DOHH2 (cell line): Measurements from ENCODE around the gene CDCA5.

ENCODE experiments used
- H3F3A ChIP-seq: fragments of 200-600 bp; sonication (generic), shearing (Covaris generic); 2 replicates; pipeline ENCODE4 v1.6.0; 2016; ENCODE audit warnings: antibody characterized with exemption, mild to moderate bottlenecking; ENCODE audit not compliant: control insufficient read depth, insufficient read depth
- H3K27ac ChIP-seq: fragments of 200-600 bp; sonication (generic); 2 replicates; pipeline ENCODE4 v1.5.1; 2014; ENCODE audit warnings: low read depth, mild to moderate bottlenecking, low read length, moderate library complexity
- H3K27me3 ChIP-seq: fragments of 200-600 bp; sonication (generic); 2 replicates; pipeline ENCODE4 v1.6.1; 2014; ENCODE audit warnings: mild to moderate bottlenecking, low read length, mixed read lengths; ENCODE audit not compliant: control insufficient read depth
- H3K36me3 ChIP-seq: fragments of 200-600 bp; sonication (generic); 2 replicates; pipeline ENCODE4 v1.6.1; 2014; ENCODE audit warnings: mild to moderate bottlenecking, low read length, moderate library complexity, mixed read lengths; ENCODE audit not compliant: control insufficient read depth
- H3K4me1 ChIP-seq: fragments of 200-600 bp; sonication (generic); 2 replicates; pipeline ENCODE4 v1.6.1; 2014; ENCODE audit warnings: mild to moderate bottlenecking, low read length, mixed read lengths; ENCODE audit not compliant: control insufficient read depth
- H3K4me2 ChIP-seq: fragments of 200-600 bp; sonication (generic); 2 replicates; pipeline ENCODE4 v1.6.0; 2014; ENCODE audit warnings: mild to moderate bottlenecking, low read length, moderate library complexity
- H3K4me3 ChIP-seq: fragments of 200-600 bp; sonication (generic); 2 replicates; pipeline ENCODE4 v1.5.1; 2014; ENCODE audit warnings: mild to moderate bottlenecking, low read length, mixed read lengths
- H3K79me2 ChIP-seq: fragments of 200-600 bp; sonication (generic); 2 replicates; pipeline ENCODE4 v1.6.1; 2014; ENCODE audit warnings: mild to moderate bottlenecking, low read length, mixed read lengths; ENCODE audit not compliant: control insufficient read depth
- H3K9me2 ChIP-seq: fragments of 200-600 bp; sonication (generic); replicated peaks from 2 replicates; pipeline ENCODE4 v1.6.1; 2014; ENCODE audit warnings: mild to moderate bottlenecking, low read length, mixed read lengths; ENCODE audit not compliant: control insufficient read depth
- H3K9me3 ChIP-seq: fragments of 200-600 bp; sonication (generic); 2 replicates; pipeline ENCODE4 v1.6.1; 2014; ENCODE audit warnings: antibody characterized with exemption, low read length, mixed read lengths; ENCODE audit not compliant: control insufficient read depth, insufficient read depth
- H4K20me1 ChIP-seq: fragments of 200-600 bp; sonication (generic); 2 replicates; pipeline ENCODE4 v1.6.0; 2014; ENCODE audit warnings: low read depth, mild to moderate bottlenecking, antibody characterized with exemption, low read length, moderate library complexity; ENCODE audit not compliant: control insufficient read depth, insufficient read depth
- CTCF ChIP-seq: fragments of 200-600 bp; sonication (generic); IDR thresholded peaks from one replicate; pipeline ENCODE4 v1.5.1; 2014; ENCODE audit warnings: antibody characterized with exemption, mild to moderate bottlenecking, low read depth, low read length; ENCODE audit not compliant: poor library complexity, severe bottlenecking
- EZH2phosphoT487 ChIP-seq: fragments of 200-600 bp; sonication (generic); IDR thresholded peaks from 2 replicates; pipeline ENCODE4 v1.6.1; 2017; ENCODE audit warnings: borderline replicate concordance, mild to moderate bottlenecking, antibody characterized with exemption, low read length, moderate library complexity, mixed read lengths

The CDCA5 gene

GRCh38 chr11:65040520-65040846 lies 43.4 kb downstream of the CDCA5 start:
- H3K4me3 ChIP-seq = peak overlapping the region; percentile 81
- H3K27me3 ChIP-seq = no peaks in the 10 kb centered on the region
- no peaks in the 10 kb centered on the region for H4K20me1 ChIP-seq
- H3K9me2 ChIP-seq = no peaks in the 10 kb centered on the region
- peak overlapping the region; percentile 61 for H3K4me2 ChIP-seq
- H3F3A ChIP-seq = peaks cover 2% of the 10 kb centered on the region; the same call in 1 of the 2 replicates
- H3K27ac ChIP-seq = peak overlapping the region; percentile 79
- H3K9me3 ChIP-seq = no peaks in the 10 kb centered on the region
- H3K79me2 ChIP-seq = peaks cover 34% of the 10 kb centered on the region
- no peak for TF ChIP-seq CTCF
- no peak for TF ChIP-seq EZH2phosphoT487
- H3K4me1 ChIP-seq = peaks cover 35% of the 10 kb centered on the region
- peaks cover 36% of the 10 kb centered on the region for H3K36me3 ChIP-seq

GRCh38 chr11:65036931-65037330 lies 46.9 kb downstream of the CDCA5 start:
- Histone ChIP-seq H3F3A (peaks cover 2% of the 10 kb centered on the region; the same call in 1 of the 2 replicates), H3K27me3 (no peaks in the 10 kb centered on the region), H3K27ac (no peak overlapping the region), H3K36me3 (peaks cover 20% of the 10 kb centered on the region; the same call in 1 of the 2 replicates), H3K4me1 (peaks cover 24% of the 10 kb centered on the region), H3K4me2 (no peak overlapping the region), H3K79me2 (peaks cover 7% of the 10 kb centered on the region), H3K9me2 (no peaks in the 10 kb centered on the region), H4K20me1 (no peaks in the 10 kb centered on the region), H3K9me3 (no peaks in the 10 kb centered on the region), H3K4me3 (no peak overlapping the region)
- TF ChIP-seq EZH2phosphoT487 (no peak), CTCF (no peak)

GRCh38 chr11:65035579-65035978 lies 48.3 kb downstream of the CDCA5 start:
- peaks cover 21% of the 10 kb centered on the region for H3K4me1 ChIP-seq
- H3K36me3 ChIP-seq = peaks cover 21% of the 10 kb centered on the region; the same call in 1 of the 2 replicates
- peaks cover 2% of the 10 kb centered on the region; the same call in 1 of the 2 replicates for H3F3A ChIP-seq
- no peaks in the 10 kb centered on the region for H3K9me3 ChIP-seq
- no peak overlapping the region for H3K4me3 ChIP-seq
- H3K27me3 ChIP-seq = no peaks in the 10 kb centered on the region
- H4K20me1 ChIP-seq = no peaks in the 10 kb centered on the region
- no peak for TF ChIP-seq CTCF
- no peak for TF ChIP-seq EZH2phosphoT487
- H3K4me2 ChIP-seq = no peak overlapping the region
- no peaks in the 10 kb centered on the region for H3K79me2 ChIP-seq
- no peak overlapping the region for H3K27ac ChIP-seq
- no peaks in the 10 kb centered on the region for H3K9me2 ChIP-seq

GRCh38 chr11:65034423-65034822 lies 49.4 kb downstream of the CDCA5 start:
- no peak for TF ChIP-seq EZH2phosphoT487
- TF ChIP-seq CTCF = no peak
- H3K9me3 ChIP-seq = no peaks in the 10 kb centered on the region
- H3K4me3 ChIP-seq = no peak overlapping the region
- H4K20me1 ChIP-seq = no peaks in the 10 kb centered on the region
- H3K79me2 ChIP-seq = no peaks in the 10 kb centered on the region
- H3K36me3 ChIP-seq = peaks cover 16% of the 10 kb centered on the region; the same call in 1 of the 2 replicates
- H3K4me2 ChIP-seq = no peak overlapping the region
- H3K9me2 ChIP-seq = no peaks in the 10 kb centered on the region
- H3K27me3 ChIP-seq = no peaks in the 10 kb centered on the region
- no peak overlapping the region for H3K27ac ChIP-seq
- H3K4me1 ChIP-seq = peaks cover 10% of the 10 kb centered on the region
- no peaks in the 10 kb centered on the region; the same call in 1 of the 2 replicates for H3F3A ChIP-seq
